MV-4-11 (cell line): ENCODE results near the gene CLDN24.

ENCODE experiments used
- DNase-seq: peaks from one replicate; lab custom pipeline; 2025; lab: John Stamatoyannopoulos, UW

CLDN24 gene

GRCh38 chr4:183284258-183284785, 37.9 kb downstream of the CLDN24 start:
- no peak for DNase-seq

GRCh38 chr4:183276106-183276505, 46.1 kb downstream of the CLDN24 start:
- DNase-seq = no peak

GRCh38 chr4:183272384-183272783, 49.8 kb downstream of the CLDN24 start:
- DNase-seq = no peak
